Lung (tissue), 12 donors: ENCODE data around the gene IL23R. TPM values are rescaled to one million over a fixed set of nuclear protein-coding genes. Genes with fewer than 3 reads are reported as not detected.

Experiments
- ATAC-seq: fragments of 200-7000 bp; cut with Tn5 transposase; one replicate; pipeline ENCODE4 v1.9.1; 2020; ENCODE audit warnings: moderate number of reproducible peaks; ENCODE audit not compliant: insufficient read depth, low FRiP score
- DNase-seq, 3 donors: peaks; one replicate each; pipeline ENCODE4 v3.0.0-alpha.2; 2013 to 2017
- H3K27ac ChIP-seq, 2 donors: one replicate each; pipeline ENCODE4 v1.5.1; 2013; ENCODE audit warnings: mild to moderate bottlenecking in 2 of 2, moderate library complexity in 2 of 2, control low read depth in 1 of 2, inconsistent platforms in 1 of 2, low read depth in 1 of 2, low read length in 1 of 2
- H3K27me3 ChIP-seq, 3 donors: one replicate each; pipeline ENCODE4 v1.5.1; 2013; ENCODE audit warnings: low read length in 2 of 3; ENCODE audit not compliant: control insufficient read depth in 3 of 3, insufficient read depth in 3 of 3
- H3K36me3 ChIP-seq, 4 donors: one replicate each; pipeline ENCODE4 v1.5.1; 2013; ENCODE audit warnings: low read length in 4 of 4, mild to moderate bottlenecking in 1 of 4, moderate library complexity in 1 of 4; ENCODE audit not compliant: control insufficient read depth in 4 of 4, insufficient read depth in 4 of 4
- H3K4me1 ChIP-seq, 5 donors: one replicate each; pipeline ENCODE4 v1.5.1; 2013; ENCODE audit warnings: low read length in 5 of 5, mild to moderate bottlenecking in 2 of 5, moderate library complexity in 1 of 5; ENCODE audit not compliant: control insufficient read depth in 5 of 5, insufficient read depth in 5 of 5
- H3K4me3 ChIP-seq: one replicate; pipeline ENCODE4 v1.5.1; 2013; ENCODE audit warnings: mild to moderate bottlenecking, control low read depth, moderate library complexity
- H3K9ac ChIP-seq, 2 donors: one replicate each; pipeline ENCODE4 v1.5.1; 2013; ENCODE audit warnings: low read length in 2 of 2, control low read depth in 1 of 2; ENCODE audit not compliant: insufficient read depth in 1 of 2
- H3K9me3 ChIP-seq, 4 donors: one replicate each; pipeline ENCODE4 v1.5.1; 2013; ENCODE audit warnings: low read length in 3 of 4, mild to moderate bottlenecking in 1 of 4, moderate library complexity in 1 of 4; ENCODE audit not compliant: control insufficient read depth in 4 of 4, insufficient read depth in 3 of 4
- CTCF ChIP-seq: IDR thresholded peaks from 2 replicates; pipeline ENCODE4 v1.5.1; 2012; ENCODE audit warnings: mild to moderate bottlenecking; ENCODE audit errors: control extremely low read depth, extremely low read depth
- WGBS, 2 donors: extraction: QIAGEN DNeasy Blood & Tissue Kit; methylation state at CpG; one replicate each; pipeline ENCODE4 v1.1.7; 2013; 5-methylcytosine and 5-hydroxymethylcytosine counted together
- polyA plus RNA-seq, 2 donors: library from polyadenylated mRNA; stranded (reverse); fragments of 200-250 nt; gene quantifications; one replicate each; pipeline ENCODE4 v1.2.1, GENCODE V29; 2013
- total RNA-seq, 2 donors: library from RNA; depleted of rRNA in 1 of 2; stranded (reverse); fragments of >200 nt in 1 of 2; gene quantifications; one replicate each; pipeline ENCODE4 v1.2.1, GENCODE V29; 2014 to 2021
- donor health status: control.
- donor health status: control.
- donor health status: Bipolar disorder and iron deficiency.
- donor health status: healthy.
- donor health status: DM: yes; HTN: yes; CAD: no.

The IL23R gene
- total and polyA plus RNA-seq, 4 donors = 0.03 to 0.60 (median 0.15) TPM; not detected in 1

GRCh38 chr1:67256291-67257172 is 90.3 kb downstream of the IL23R start:
- DNase-seq = peak in 1 of 3 donors; percentile 49
- Histone ChIP-seq H3K4me1 (peaks cover 0 to 6% (median 0%) of the 10 kb centered on the region in 5 donors), H3K27me3 (no peaks in the 10 kb centered on the region), H3K27ac (peak overlapping the region in 1 of 2 donors; percentile 9), H3K36me3 (no peaks in the 10 kb centered on the region), H3K9ac (no peak overlapping the region), H3K9me3 (no peaks in the 10 kb centered on the region), H3K4me3 (no peak overlapping the region)
- no peak for TF ChIP-seq CTCF
- WGBS, 2 donors = 34 to 39% methylated on average over 2 of the region's 2 CpGs
- ATAC-seq = peak; percentile 69

GRCh38 chr1:67257173-67257535 is 90.9 kb downstream of the IL23R start:
- TF ChIP-seq CTCF = no peak
- 67 to 81% methylated on average over 5 of the region's 5 CpGs for WGBS, 2 donors

GRCh38 chr1:67261680-67262079 is 95.4 kb downstream of the IL23R start:
- WGBS, 2 donors = 27 to 37% methylated on average over 4 of the region's 4 CpGs
- ATAC-seq = no peak
- Histone ChIP-seq H3K4me1 (peaks cover 0 to 3% (median 0%) of the 10 kb centered on the region in 5 donors), H3K4me3 (no peak overlapping the region), H3K27ac (no peak overlapping the region), H3K9ac (no peak overlapping the region), H3K9me3 (no peaks in the 10 kb centered on the region), H3K36me3 (no peaks in the 10 kb centered on the region), H3K27me3 (no peaks in the 10 kb centered on the region)
- no peak for DNase-seq
- no peak for TF ChIP-seq CTCF

More at GRCh38 chr1:67257173-67257535, 90.9 kb downstream of the IL23R start:
- ATAC-seq = no peak
- Histone ChIP-seq H3K4me3 (no peak overlapping the region), H3K9ac (no peak overlapping the region), H3K36me3 (no peaks in the 10 kb centered on the region), H3K9me3 (no peaks in the 10 kb centered on the region), H3K27me3 (no peaks in the 10 kb centered on the region), H3K4me1 (peaks cover 0 to 6% (median 0%) of the 10 kb centered on the region in 5 donors), H3K27ac (no peak overlapping the region)
- no peak for DNase-seq
